Measurements from ENCODE around the gene STARD3.

GRCh38 chr17:39599004-39599664, 37.8 kb upstream of the STARD3 start:
- TF ChIP-seq EZH2 (IDR thresholded peaks at IDR 0.05), result no peak
- no peak for TF ChIP-seq POLR2AphosphoS5 (IDR thresholded peaks at IDR 0.05; ENCODE audit: borderline replicate concordance, low read depth, low read length)
